AG04450 (cell line): ENCODE measurements around the gene PLA2G6. TPM values are rescaled to one million over a fixed set of nuclear protein-coding genes. Genes with fewer than 3 reads are reported as not detected.

Experiments
- CTCF ChIA-PET: fragments of 300-600, 350-600 bp; formaldehyde crosslinking; extraction: SDS; loops from one replicate; lab custom pipeline; 2022; ENCODE audit warnings: antibody characterized with exemption, inconsistent platforms; lab: Charles Lee
- POLR2A ChIA-PET: fragments of 350-600 bp; formaldehyde crosslinking; extraction: SDS; loops from one replicate; lab custom pipeline; 2021; ENCODE audit warnings: antibody characterized with exemption, inconsistent platforms; lab: Yijun Ruan, JAX
- DNase-seq: peaks from one replicate; pipeline ENCODE4 v3.0.0-alpha.2; 2011; ENCODE audit warnings: low read depth, low spot score
- H3K27ac ChIP-seq: one replicate; pipeline ENCODE4 v1.5.1; 2012; ENCODE audit warnings: low read depth, low read length, control low read depth
- H3K27me3 ChIP-seq: one replicate; pipeline ENCODE4 v1.6.0; 2012; ENCODE audit warnings: low read length; ENCODE audit not compliant: control insufficient read depth, insufficient read depth
- H3K4me3 ChIP-seq: 2 replicates; pipeline ENCODE4 v1.5.1; 2011; ENCODE audit warnings: mild to moderate bottlenecking, low read depth, low read length, control low read depth
- H3K9me3 ChIP-seq: 2 replicates; pipeline ENCODE4 v1.5.1; 2012; ENCODE audit warnings: low read length; ENCODE audit not compliant: control insufficient read depth, insufficient read depth
- CTCF ChIP-seq: IDR thresholded peaks from 2 replicates; pipeline ENCODE4 v1.5.1; 2011; ENCODE audit warnings: low read depth, low read length, control low read depth, inconsistent platforms
- polyA plus RNA-seq: library from polyadenylated mRNA; depleted of rRNA; stranded (reverse); fragments of >200 nt; gene quantifications from 2 replicates; pipeline ENCODE4 v1.2.3, GENCODE V29; 2011

The PLA2G6 gene
- polyA plus RNA-seq, 1 experiment: 5.0 TPM

GRCh38 chr22:38191731-38192474, 10.3 kb upstream of the PLA2G6 start:
- ChIA-PET CTCF (no interaction called here), POLR2A (interaction anchor here (0.6 kb wide), 1 partner anchor 46 kb away, joined by 3 read pairs; no protein-coding TSS in a partner anchor)
- no peaks in the 10 kb centered on the region for H3K27me3 ChIP-seq
- H3K27ac ChIP-seq: peak overlapping the region; percentile 21
- TF ChIP-seq CTCF: no peak
- H3K4me3 ChIP-seq: no peak overlapping the region
- DNase-seq: no peak
- no peaks in the 10 kb centered on the region for H3K9me3 ChIP-seq

- no peak for TF ChIP-seq CTCF
- DNase-seq: no peak
- H3K4me3 ChIP-seq: no peak overlapping the region
- no peak overlapping the region for H3K27ac ChIP-seq
- POLR2A ChIA-PET: interaction anchor here (0.6 kb wide), 1 partner anchor 45 kb away, joined by 3 read pairs; no protein-coding TSS in a partner anchor
- CTCF ChIA-PET: no interaction called here
- H3K9me3 ChIP-seq: no peaks in the 10 kb centered on the region
- H3K27me3 ChIP-seq: no peaks in the 10 kb centered on the region
These were observed 9.4 kb upstream of the PLA2G6 start for GRCh38 chr22:38191055-38191454.

- Histone ChIP-seq H3K27ac (peak overlapping the region; percentile 21), H3K4me3 (no peak overlapping the region), H3K9me3 (no peaks in the 10 kb centered on the region), H3K27me3 (no peaks in the 10 kb centered on the region)
- DNase-seq: no peak
- ChIA-PET POLR2A (no interaction called here), CTCF (no interaction called here)
- no peak for TF ChIP-seq CTCF
These were observed 9.0 kb upstream of the PLA2G6 start for GRCh38 chr22:38190581-38190980.

- no peak overlapping the region for H3K4me3 ChIP-seq
- no peaks in the 10 kb centered on the region for H3K27me3 ChIP-seq
- no peak overlapping the region for H3K27ac ChIP-seq
- no peak for DNase-seq
- TF ChIP-seq CTCF: no peak
- no peaks in the 10 kb centered on the region for H3K9me3 ChIP-seq
- CTCF ChIA-PET: no interaction called here
- POLR2A ChIA-PET: interaction anchor here (0.6 kb wide), 1 partner anchor 291 kb away, joined by 7 read pairs; no protein-coding TSS in a partner anchor
These were observed 7.5 kb upstream of the PLA2G6 start for GRCh38 chr22:38189104-38189503.
